CD14-positive monocyte (primary cell): ENCODE results near the gene A2M. TPM values are rescaled to one million over a fixed set of nuclear protein-coding genes. Genes with fewer than 3 reads are reported as not detected.

ENCODE experiments used
- DNase-seq, 3 donors: peaks; one replicate each; pipeline ENCODE4 v3.0.0-alpha.2; 2011 to 2022
- H2AFZ ChIP-seq: 2 replicates; pipeline ENCODE4 v1.6.0; 2012; ENCODE audit warnings: mild to moderate bottlenecking, low read depth, low read length, inconsistent platforms; ENCODE audit not compliant: insufficient read depth, poor library complexity, severe bottlenecking
- H3K27ac ChIP-seq, 2 donors: 1 replicate in 1 of 2; 2 replicates in 1 of 2; pipeline ENCODE4 v1.5.1; 2012 to 2013; ENCODE audit warnings: low read length in 2 of 2, control low read depth in 1 of 2, inconsistent platforms in 1 of 2, low read depth in 1 of 2, mild to moderate bottlenecking in 1 of 2
- H3K27me3 ChIP-seq, 2 donors: one replicate each; pipeline versions ENCODE4 v1.6.0 to v1.6.1; 2011 to 2013; ENCODE audit warnings: low read length in 2 of 2; ENCODE audit not compliant: control insufficient read depth in 2 of 2, insufficient read depth in 2 of 2
- H3K36me3 ChIP-seq, 2 donors: replicated peaks in 1 of 2; 1 replicate in 1 of 2; 2 replicates in 1 of 2; pipeline versions ENCODE4 v1.5.1 to v1.6.1; 2012 to 2013; ENCODE audit warnings: low read length in 2 of 2, control low read depth in 1 of 2, inconsistent platforms in 1 of 2, mild to moderate bottlenecking in 1 of 2; ENCODE audit not compliant: insufficient read depth in 2 of 2, control insufficient read depth in 1 of 2
- H3K4me1 ChIP-seq, 2 donors: 1 replicate in 1 of 2; 2 replicates in 1 of 2; pipeline versions ENCODE4 v1.5.1 to v1.6.1; 2012 to 2013; ENCODE audit warnings: low read length in 2 of 2, control low read depth in 1 of 2, inconsistent platforms in 1 of 2, mild to moderate bottlenecking in 1 of 2, moderate library complexity in 1 of 2; ENCODE audit not compliant: insufficient read depth in 2 of 2, control insufficient read depth in 1 of 2
- H3K4me2 ChIP-seq: replicated peaks from 2 replicates; pipeline ENCODE3; 2012; ENCODE audit warnings: low read length, moderate library complexity, mild to moderate bottlenecking; ENCODE audit not compliant: poor library complexity, severe bottlenecking; ENCODE audit errors: extremely low read depth
- H3K4me3 ChIP-seq, 3 experiments: fragments of 200-600 bp in 1 of 3; sonication (generic) in 1 of 3; replicated peaks in 1 of 3; 1 replicate in 2 of 3; 2 replicates in 1 of 3; pipeline ENCODE4 v1.5.1; 2011 to 2013; ENCODE audit warnings: low read length in 3 of 3, mild to moderate bottlenecking in 3 of 3, control low read depth in 2 of 3, low read depth in 2 of 3, inconsistent platforms in 1 of 3, moderate library complexity in 1 of 3
- H3K79me2 ChIP-seq: 2 replicates; pipeline ENCODE4 v1.6.0; 2012; ENCODE audit warnings: mild to moderate bottlenecking, control low read depth, inconsistent platforms, low read length, moderate library complexity; ENCODE audit not compliant: insufficient read depth
- H3K9ac ChIP-seq: 2 replicates; pipeline ENCODE4 v1.6.0; 2017; ENCODE audit warnings: low read length, mild to moderate bottlenecking; ENCODE audit not compliant: insufficient read depth, poor library complexity, severe bottlenecking
- H3K9me3 ChIP-seq, 2 donors: replicated peaks in 1 of 2; 1 replicate in 1 of 2; 2 replicates in 1 of 2; pipeline versions ENCODE4 v1.5.1 to v1.6.1; 2012 to 2013; ENCODE audit warnings: low read length in 2 of 2, control low read depth in 1 of 2; ENCODE audit not compliant: control insufficient read depth in 1 of 2, insufficient read depth in 1 of 2
- H4K20me1 ChIP-seq: 2 replicates; pipeline ENCODE4 v1.6.0; 2012; ENCODE audit warnings: mild to moderate bottlenecking, low read length, control low read depth, moderate library complexity; ENCODE audit not compliant: insufficient read depth
- H3K27ac Mint-ChIP-seq, 7 donors: one replicate each; pipeline ENCODE4 v1.8.0; 2020; ENCODE audit warnings: mild to moderate bottlenecking in 7 of 7, mixed read lengths in 7 of 7, moderate library complexity in 6 of 7, inconsistent platforms in 2 of 7
- H3K27me3 Mint-ChIP-seq, 3 donors: one replicate each; pipeline ENCODE4 v1.8.0; 2021 to 2022; ENCODE audit warnings: low read depth in 3 of 3, mild to moderate bottlenecking in 3 of 3, mixed read lengths in 3 of 3, moderate library complexity in 3 of 3, inconsistent platforms in 1 of 3
- H3K36me3 Mint-ChIP-seq, 2 donors: one replicate each; pipeline ENCODE4 v1.8.0; 2020; ENCODE audit warnings: mixed read lengths in 2 of 2, inconsistent platforms in 1 of 2, mild to moderate bottlenecking in 1 of 2
- H3K4me1 Mint-ChIP-seq: one replicate; pipeline ENCODE4 v1.8.0; 2020; ENCODE audit warnings: mild to moderate bottlenecking, mixed read lengths
- H3K4me3 Mint-ChIP-seq, 2 donors: one replicate each; pipeline ENCODE4 v1.8.0; 2020; ENCODE audit warnings: mild to moderate bottlenecking in 2 of 2, mixed read lengths in 2 of 2, moderate library complexity in 1 of 2
- H3K9me3 Mint-ChIP-seq, 7 donors: one replicate each; pipeline ENCODE4 v1.8.0; 2020 to 2022; ENCODE audit warnings: mixed read lengths in 7 of 7, mild to moderate bottlenecking in 6 of 7, moderate library complexity in 6 of 7, inconsistent platforms in 2 of 7
- WGBS: methylation state at CpG from one replicate; pipeline ENCODE4 v1.1.5; 2013; ENCODE audit warnings: missing lambda C conversion rate; ENCODE audit not compliant: insufficient coverage; 5-methylcytosine and 5-hydroxymethylcytosine counted together
- intact Hi-C, 2 donors: fragments of 100-400 bp; cut with micrococcal nuclease; formaldehyde crosslinking; loops; one replicate each; pipeline versions ENCODE4 v1.15.0 to v1.15.1; 2023
- polyA plus RNA-seq, 3 donors: library from polyadenylated mRNA; depleted of rRNA in 1 of 3; unstranded in 2 of 3; stranded (reverse) in 1 of 3; fragments of 300-500 nt in 2 of 3; fragments of >200 nt in 1 of 3; fragmentation: Illumina TruSeq in 2 of 3; gene quantifications; 1 replicate in 2 of 3; 2 replicates in 1 of 3; pipeline ENCODE4 v1.2.3, GENCODE V29; 2012 to 2021
- TF ChIP-seq, protein P1 (sequence below): fragments of 200-600 bp; IDR thresholded peaks from one replicate; pipeline ENCODE4 v1.8.0; 2022; ENCODE audit warnings: antibody characterized with exemption, mild to moderate bottlenecking

The A2M gene
- polyA plus RNA-seq, 3 donors, result 0.12 to 1.2 TPM; not detected in 1

DNA sequence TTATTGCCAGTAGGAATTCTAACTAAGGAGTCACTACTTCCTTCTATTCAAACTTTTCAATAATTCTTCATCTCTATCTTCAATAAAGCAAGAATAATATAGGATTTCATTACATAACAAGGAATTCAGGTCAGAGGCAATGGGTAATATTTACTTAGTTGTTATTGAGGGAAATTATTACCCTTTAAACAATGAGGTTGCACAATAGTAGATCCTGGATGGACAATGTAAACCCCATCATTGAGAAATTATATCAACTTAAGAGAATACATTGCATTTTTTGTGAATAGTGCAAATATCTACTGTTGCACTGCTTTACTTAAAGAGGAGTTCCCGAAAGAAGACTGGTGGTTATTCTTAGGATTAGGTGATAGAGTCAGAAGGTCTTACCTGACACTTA lies 43.8 kb downstream of the A2M start:
- intact Hi-C loops, result no loop called here
- no peak overlapping the region for H3K4me3 ChIP-seq
- TF ChIP-seq, protein P1, sequence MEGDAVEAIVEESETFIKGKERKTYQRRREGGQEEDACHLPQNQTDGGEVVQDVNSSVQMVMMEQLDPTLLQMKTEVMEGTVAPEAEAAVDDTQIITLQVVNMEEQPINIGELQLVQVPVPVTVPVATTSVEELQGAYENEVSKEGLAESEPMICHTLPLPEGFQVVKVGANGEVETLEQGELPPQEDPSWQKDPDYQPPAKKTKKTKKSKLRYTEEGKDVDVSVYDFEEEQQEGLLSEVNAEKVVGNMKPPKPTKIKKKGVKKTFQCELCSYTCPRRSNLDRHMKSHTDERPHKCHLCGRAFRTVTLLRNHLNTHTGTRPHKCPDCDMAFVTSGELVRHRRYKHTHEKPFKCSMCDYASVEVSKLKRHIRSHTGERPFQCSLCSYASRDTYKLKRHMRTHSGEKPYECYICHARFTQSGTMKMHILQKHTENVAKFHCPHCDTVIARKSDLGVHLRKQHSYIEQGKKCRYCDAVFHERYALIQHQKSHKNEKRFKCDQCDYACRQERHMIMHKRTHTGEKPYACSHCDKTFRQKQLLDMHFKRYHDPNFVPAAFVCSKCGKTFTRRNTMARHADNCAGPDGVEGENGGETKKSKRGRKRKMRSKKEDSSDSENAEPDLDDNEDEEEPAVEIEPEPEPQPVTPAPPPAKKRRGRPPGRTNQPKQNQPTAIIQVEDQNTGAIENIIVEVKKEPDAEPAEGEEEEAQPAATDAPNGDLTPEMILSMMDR, result no peak
- H3K4me3 Mint-ChIP-seq, result no peak overlapping the region
- peaks cover 0 to 5% (median 4%) of the 10 kb centered on the region in 3 donors for H3K27me3 Mint-ChIP-seq
- H3K4me1 ChIP-seq, result no peaks in the 10 kb centered on the region
- no peak overlapping the region for H3K27ac Mint-ChIP-seq
- no peak overlapping the region for H3K27ac ChIP-seq
- no peaks in the 10 kb centered on the region for H3K36me3 Mint-ChIP-seq
- no peak overlapping the region for H3K4me2 ChIP-seq
- no peak overlapping the region for H2AFZ ChIP-seq
- H3K9me3 ChIP-seq, result no peaks in the 10 kb centered on the region
- no peaks in the 10 kb centered on the region for H3K27me3 ChIP-seq
- H3K79me2 ChIP-seq, result no peaks in the 10 kb centered on the region
- H3K4me1 Mint-ChIP-seq, result peaks cover 2% of the 10 kb centered on the region
- H3K9ac ChIP-seq, result no peak overlapping the region
- no peaks in the 10 kb centered on the region for H3K36me3 ChIP-seq
- no peaks in the 10 kb centered on the region for H3K9me3 Mint-ChIP-seq
- no peaks in the 10 kb centered on the region for H4K20me1 ChIP-seq
- no peak for DNase-seq
- WGBS, result no CpG with 5 or more reads among the region's 1 CpG

DNA sequence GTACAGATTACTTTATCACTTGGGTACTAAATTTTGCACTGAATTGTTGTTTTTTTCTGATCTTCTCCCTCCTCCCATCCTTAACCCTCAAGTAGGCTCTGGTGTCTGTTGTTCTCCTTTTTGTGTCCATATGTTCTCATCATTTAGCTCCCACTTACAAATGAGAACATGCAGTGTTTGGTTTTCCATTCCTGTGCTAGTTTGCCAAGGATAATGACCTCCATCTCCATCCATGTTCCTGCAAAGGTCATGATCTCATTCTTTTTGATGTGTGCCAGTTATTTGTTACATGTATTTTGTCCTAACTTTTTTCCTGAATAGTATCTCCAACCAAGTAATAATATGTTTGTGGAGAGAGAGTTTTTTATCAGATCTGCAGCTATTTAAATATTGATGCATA lies 44.2 kb downstream of the A2M start:
- TF ChIP-seq, protein P1, result no peak
- Mint-ChIP-seq H3K4me3 (no peak overlapping the region), H3K27me3 (peaks cover 0 to 4% (median 3%) of the 10 kb centered on the region in 3 donors), H3K36me3 (no peaks in the 10 kb centered on the region), H3K27ac (no peak overlapping the region), H3K4me1 (peaks cover 5% of the 10 kb centered on the region), H3K9me3 (no peaks in the 10 kb centered on the region)
- Histone ChIP-seq H3K9ac (no peak overlapping the region), H3K27me3 (no peaks in the 10 kb centered on the region), H3K9me3 (no peaks in the 10 kb centered on the region), H3K4me2 (no peak overlapping the region), H2AFZ (no peak overlapping the region), H4K20me1 (no peaks in the 10 kb centered on the region), H3K36me3 (no peaks in the 10 kb centered on the region), H3K27ac (no peak overlapping the region), H3K79me2 (no peaks in the 10 kb centered on the region), H3K4me3 (no peak overlapping the region), H3K4me1 (peaks cover 0 to 2% of the 10 kb centered on the region in 2 donors)
- no peak for DNase-seq
- intact Hi-C loops, result no loop called here
